Stimulated activated CD8-positive, alpha-beta memory T cell treated with anti-CD3 and anti-CD28 coated beads, Interleukin-7, amount 100 ng/mL, for 4 hours (primary cell): ENCODE measurements around the gene GPSM1.

Experiments
- DNase-seq, 2 donors: peaks; one replicate each; pipeline ENCODE4 v3.0.0-alpha.2; 2020; ENCODE audit warnings: low read depth in 2 of 2

Gene GPSM1

GRCh38 chr9:136290508-136291000, 36.8 kb upstream of the GPSM1 start:
- DNase-seq: no peak

DNA sequence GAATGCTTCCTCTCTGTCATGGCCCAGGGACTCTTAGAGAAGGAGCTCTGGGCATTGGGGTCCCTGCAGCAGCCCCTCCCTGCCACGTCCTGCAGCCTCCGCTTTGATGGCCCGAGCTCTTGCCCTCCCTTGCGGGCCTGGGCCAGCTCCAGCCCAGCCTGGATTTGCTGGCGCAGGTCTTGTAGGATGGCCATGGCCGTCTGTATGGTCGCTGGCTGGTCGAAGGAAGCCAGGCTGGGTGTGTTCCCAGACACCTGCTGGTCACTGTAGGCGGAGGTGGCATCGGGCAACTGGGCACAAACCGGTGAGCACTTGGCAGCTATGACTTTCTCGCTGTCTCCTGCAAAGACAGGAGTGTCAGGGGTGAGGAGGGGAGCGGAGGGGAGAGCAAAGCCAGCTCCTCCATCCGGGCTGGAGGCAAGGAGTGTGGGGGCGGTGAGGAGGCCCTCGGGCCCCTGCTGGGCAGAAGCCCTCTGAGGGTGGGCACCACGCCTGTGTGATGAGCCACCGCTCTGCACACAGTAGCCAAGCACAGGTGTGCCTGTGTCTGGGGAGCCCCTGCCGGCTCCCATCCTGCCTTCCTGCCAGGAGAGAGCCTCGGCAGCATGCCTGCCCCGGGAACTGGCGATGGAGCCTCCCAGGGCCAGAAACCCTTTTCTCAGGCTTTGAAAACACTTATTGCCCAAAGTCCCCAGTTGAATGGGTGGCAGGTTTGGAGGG, 35.9 kb upstream of the GPSM1 start:
- DNase-seq: no peak

- no peak for DNase-seq
Measured at GRCh38 chr9:136292026-136292538, 35.3 kb upstream of the GPSM1 start.

DNA sequence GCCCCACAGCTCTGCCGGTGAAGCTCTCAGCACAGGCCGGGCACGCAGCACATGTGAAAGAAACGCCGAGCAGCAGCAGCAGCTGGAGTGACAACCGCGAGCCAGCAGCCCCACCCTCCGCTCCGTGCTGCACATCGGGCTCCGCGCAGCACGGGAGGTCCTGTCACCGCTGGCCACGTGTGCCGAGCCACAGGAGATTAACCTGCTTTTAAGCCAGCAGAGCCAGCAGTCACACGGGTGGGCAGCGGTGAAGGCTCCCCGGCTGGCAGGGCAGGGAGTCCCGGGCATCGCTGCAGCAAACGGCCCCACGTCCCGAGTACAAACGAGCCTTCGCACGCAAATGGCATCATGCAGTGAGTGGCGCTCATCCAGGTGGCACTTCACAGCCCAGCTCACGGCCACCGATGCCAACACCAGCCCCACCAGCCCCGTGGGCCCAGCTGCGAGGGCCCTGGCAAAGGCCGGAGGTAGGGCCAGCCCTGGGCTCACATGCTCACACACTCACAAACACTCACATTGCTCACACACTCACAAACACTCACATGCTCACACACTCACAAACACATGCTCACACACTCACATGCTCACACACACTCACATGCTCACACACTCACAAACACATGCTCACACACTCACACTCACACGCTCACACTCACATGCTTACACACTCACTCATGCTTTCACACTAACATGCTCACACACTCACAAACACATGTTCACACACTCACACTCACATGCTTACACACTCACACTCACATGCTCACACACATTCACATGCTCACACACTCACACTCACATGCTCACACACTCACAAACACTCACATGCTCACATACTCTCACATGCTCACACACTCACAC, 34.5 kb upstream of the GPSM1 start:
- no peak for DNase-seq

- no peak for DNase-seq
Measured at GRCh38 chr9:136293476-136294077, 33.8 kb upstream of the GPSM1 start.

- no peak for DNase-seq
Measured at GRCh38 chr9:136294437-136294836, 32.9 kb upstream of the GPSM1 start.

GRCh38 chr9:136295055-136295454, 32.3 kb upstream of the GPSM1 start:
- DNase-seq: no peak

GRCh38 chr9:136295542-136296433, 31.6 kb upstream of the GPSM1 start:
- no peak for DNase-seq

DNA sequence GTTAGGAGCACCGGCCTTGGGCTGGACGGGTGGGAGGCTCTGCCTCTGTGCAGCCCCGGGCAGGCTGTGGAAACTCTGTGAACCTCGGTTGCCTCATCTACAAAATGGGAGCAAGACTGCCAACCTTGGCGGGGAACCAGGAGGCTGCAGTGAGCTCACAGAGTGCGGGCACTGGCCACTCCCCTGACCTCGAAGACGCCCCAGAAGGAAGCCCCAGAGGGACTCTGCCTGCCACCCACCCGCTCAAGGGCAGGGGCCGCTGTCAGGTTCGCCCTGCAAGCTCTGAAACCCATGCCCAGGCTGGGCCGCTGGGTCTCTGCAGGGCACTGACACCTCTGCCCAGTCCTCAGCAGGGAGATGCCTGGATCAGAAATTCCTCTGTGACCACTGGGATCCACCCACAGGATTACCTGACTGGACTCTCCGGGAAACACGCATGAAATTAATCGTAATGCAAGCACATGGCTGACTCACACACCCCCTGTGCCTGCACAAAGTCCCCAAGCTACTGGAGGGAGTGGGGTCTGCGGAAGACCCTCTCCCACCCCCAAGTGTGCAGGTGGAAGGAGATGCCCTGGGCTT, 30.8 kb upstream of the GPSM1 start:
- DNase-seq: no peak

- no peak for DNase-seq
Measured at GRCh38 chr9:136297016-136297691, 30.2 kb upstream of the GPSM1 start.

- no peak for DNase-seq
Measured at GRCh38 chr9:136297766-136298735, 29.3 kb upstream of the GPSM1 start.

DNA sequence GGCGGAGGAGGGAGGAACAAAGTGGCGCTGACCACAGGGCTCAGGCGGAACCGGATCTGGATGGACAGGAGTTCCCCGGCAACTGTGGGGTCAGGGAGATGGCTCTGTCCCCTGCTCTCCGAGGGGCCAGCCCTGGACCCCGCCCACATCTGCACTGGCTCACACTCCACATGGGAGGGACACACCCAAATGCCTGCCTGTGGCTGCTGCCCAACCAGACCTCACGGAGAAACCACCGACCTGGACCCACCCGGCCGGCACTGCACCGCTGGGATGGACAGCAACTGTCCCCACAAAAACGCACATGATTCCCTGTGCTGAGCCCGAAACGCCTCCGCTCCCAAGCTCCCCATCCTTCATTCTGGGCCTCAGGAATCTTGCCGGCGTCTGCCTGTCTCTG, 28.2 kb upstream of the GPSM1 start:
- no peak for DNase-seq

- DNase-seq: no peak
Measured at GRCh38 chr9:136299541-136299940, 27.8 kb upstream of the GPSM1 start.

DNA sequence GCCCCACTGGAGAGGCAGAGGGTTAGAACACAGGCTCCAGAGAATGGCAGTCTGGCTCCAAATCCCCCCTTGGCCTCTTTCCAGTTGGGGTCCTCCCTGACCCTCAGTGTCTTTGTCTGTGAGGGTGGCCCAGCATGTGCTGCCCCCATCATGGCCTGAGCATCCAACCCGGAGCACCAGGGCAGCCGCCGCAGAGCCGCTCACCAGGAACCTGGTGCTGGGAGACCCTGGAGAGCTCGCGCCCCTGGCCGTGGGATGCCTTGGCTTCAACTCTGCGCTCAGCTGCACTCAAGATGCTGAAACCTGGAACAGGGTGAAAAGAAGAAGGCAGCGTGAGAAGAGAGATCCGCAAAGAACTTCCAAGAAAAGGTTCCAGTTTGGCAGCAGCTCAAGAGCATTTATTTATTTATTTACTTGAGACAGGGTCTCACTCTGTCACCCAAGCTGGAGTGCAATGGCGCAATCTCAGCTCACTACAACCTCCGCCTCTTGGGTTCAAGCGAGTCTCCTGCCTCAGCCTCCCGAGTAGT, 27.3 kb upstream of the GPSM1 start:
- DNase-seq: no peak

DNA sequence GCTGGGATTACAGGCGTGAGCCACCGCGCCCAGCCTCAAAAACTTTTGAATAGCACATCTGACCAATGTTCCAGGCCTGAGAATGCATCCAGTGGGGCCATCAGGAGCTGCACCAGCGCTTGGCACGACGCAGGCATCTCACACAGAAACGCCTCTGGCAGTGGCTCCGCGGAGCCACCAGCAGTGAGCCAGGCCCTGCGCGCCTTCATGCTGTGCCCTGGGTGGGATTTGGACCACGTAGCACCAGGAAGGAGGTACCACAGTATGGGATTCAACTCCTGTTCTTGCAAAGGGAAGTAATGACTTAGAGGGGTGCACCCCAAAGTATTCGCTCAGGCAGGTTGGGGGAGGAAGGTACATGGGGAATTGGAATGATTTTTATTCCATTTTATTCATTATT, 26.5 kb upstream of the GPSM1 start:
- no peak for DNase-seq

GRCh38 chr9:136302527-136302926, 24.8 kb upstream of the GPSM1 start:
- DNase-seq: no peak

- DNase-seq: no peak
Measured at GRCh38 chr9:136303066-136303824, 24.1 kb upstream of the GPSM1 start.

DNA sequence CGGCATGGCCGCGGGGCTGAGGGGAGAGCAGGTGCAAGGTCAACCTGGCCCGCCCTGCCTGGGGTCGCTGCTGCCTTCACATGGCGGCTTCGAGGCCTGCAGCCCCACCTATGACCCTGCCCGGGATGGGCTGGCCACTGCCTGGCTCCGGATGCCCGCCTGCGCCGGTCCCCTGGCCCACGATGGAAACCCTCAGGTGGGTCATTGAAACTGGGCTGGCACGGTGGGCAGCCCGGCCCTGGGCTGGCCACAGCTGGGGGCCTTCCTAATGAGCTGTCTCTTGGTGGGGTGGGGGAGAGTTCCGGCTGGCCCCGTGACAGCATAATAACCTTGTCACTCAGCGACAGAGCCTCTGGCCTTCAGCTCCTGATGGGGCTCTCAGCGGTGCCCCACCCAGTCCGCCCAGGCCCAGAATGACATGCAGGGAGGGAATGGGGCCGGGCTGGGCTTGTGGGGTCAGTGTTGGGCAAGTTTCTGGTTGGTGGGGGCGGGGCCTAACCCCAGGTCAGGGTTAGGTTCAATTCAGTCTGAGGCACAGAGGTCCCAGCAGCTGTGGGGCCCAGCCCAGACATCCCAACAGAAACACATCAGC, 23.4 kb upstream of the GPSM1 start, which contains the start of gene CCDC187:
Gene CCDC187 (minus strand): TSS at position 270 of the 592 bp plus-strand sequence. CDS start 264 bp downstream, at position 6.
- DNase-seq: no peak
